ENCODE results near the gene DIDO1.
A peak's percentile ranks its signal among the peaks of the same experiment; 100 is the strongest.

Gene DIDO1

DNA sequence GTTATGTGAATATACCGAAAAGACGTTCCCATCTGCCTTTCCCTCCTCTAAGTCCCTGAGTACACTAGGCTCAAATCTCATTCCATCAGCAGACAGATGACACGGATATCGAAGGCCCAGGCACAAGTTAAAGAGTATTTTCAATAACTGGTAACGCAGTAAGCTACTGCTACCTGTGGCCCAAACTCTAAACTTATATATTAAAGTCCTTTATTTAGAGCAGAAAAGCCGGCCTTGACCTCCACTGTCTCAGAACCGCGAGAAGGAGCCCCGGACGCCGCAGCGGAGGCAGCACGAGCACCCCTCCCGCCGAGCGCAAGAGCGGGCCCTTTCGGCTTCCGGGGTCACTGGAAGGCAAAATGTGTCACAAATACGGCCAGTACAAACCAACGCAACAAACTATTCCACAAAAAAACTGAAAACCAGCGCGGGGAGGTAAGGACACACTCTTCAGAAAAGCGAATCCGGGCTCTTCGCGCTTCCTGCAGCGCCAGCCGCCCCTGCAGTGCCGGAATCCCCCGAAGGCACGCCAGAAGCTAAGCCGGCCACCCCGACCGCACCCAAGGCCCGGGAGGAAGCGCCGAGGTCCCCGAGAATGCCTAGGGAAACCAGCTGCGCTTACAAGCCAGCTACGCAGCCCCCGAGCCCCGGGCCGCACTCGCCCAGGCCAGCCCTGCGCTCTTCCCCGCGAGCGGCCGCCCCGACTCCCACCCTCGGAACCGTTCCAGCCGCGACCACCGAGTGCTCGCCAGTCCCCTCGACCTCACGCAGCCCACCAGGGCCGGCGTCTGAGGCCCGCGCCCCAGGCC, 681 bp downstream of the DIDO1 start:
- TF ChIP-seq, protein P1, sequence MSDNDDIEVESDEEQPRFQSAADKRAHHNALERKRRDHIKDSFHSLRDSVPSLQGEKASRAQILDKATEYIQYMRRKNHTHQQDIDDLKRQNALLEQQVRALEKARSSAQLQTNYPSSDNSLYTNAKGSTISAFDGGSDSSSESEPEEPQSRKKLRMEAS (IDR thresholded peaks at IDR 0.05), result no peak
- TF ChIP-seq RAD21 (IDR thresholded peaks at IDR 0.05; ENCODE audit: low read depth), result no peak
- 0 out of 2 replicates have a peak, but pooled peaks have one; percentile 14 for TF ChIP-seq TCF12 (IDR thresholded peaks at IDR 0.05; ENCODE audit: low read depth)

DNA sequence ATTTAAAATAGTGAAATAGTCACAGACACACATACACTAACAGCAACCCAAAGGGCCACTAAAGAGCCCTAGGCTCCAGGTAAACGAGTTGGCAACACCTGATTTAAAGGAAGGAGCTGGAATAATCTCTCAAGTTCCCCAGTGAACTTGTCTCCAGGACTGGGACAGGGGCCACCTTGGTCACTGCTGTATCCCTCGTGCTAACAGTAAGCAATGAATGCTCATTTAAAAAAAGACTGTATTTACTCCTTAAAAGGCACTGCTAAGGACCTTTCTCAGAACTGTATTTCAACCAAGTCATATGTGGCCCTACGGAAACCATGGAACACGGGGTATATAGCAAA, 1.3 kb downstream of the DIDO1 start:
- no peak for TF ChIP-seq TAF1 (IDR thresholded peaks at IDR 0.05; ENCODE audit: low read depth)

DNA sequence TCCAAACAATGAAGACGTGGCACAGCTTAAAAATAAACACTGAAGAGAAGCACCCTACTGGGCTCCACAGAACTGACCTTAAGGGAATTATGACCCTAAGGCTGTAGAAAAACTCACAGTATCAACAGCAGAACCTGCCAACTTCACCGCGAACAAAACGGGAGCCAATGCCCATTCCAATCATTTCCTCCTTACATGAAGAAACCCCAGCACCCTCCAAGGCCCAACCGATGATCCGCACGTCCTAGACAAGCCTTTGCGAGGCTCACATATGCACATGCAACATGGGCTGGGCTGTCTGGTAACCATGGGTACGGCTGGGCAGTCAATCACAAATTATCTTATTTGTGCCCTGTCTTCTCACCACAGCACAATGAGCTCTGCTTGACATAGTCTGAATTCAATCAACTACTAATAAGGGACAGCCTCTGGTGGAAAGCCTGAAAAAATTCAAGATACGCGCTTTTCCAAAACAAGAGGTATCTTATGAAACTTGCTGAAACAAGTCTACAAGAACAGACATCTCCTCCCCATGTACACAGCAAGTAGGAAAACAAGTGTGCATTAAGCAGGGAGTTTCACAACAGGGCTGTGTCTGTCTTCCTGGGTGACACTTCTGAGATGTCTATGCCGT, 1.7 kb downstream of the DIDO1 start:
- TF ChIP-seq CEBPB (IDR thresholded peaks at IDR 0.05) (no peak), FOXM1 (IDR thresholded peaks at IDR 0.05; ENCODE audit: borderline replicate concordance, low read depth) (no peak), NFIC (IDR thresholded peaks at IDR 0.05) (no peak)

DNA sequence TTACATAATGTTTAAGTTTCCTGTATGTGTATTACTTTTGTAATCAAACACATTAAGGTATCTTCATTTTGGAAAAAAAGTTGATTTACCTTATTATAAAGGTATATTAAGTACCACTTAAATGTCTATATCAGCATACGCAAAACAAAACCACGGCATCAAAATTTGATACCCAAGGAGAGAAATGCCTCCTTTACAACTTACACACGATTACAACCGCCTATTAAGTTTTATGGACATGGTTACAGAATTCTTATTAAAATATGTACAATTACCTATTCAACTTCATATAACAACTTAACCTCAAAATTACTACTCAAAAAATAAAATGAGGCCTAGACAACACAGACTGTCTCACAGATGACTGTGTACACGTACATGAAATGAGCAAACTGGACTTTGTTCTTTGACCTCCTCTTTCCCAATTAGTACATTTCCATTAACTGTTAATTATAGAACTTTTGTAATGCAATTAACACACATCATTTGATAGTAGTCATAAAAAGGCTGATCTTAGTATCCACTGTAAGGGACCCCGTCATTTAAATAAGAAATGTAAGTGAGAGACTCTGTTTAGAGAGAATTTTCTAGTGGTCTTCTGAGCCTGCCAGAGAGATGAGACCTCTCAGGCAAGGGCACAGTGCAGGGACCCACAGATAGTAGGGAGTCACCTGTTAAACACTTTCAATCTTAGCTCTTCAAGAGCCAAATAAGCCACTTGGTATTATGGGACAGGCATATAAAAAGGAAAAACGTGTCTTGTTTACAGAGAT, 2.5 kb downstream of the DIDO1 start:
- TF ChIP-seq ZBTB7A (IDR thresholded peaks at IDR 0.05; ENCODE audit: low read depth), result no peak
- no peak for TF ChIP-seq EGR1 (IDR thresholded peaks at IDR 0.05)
- TF ChIP-seq YY1 (IDR thresholded peaks at IDR 0.05; ENCODE audit: low read depth), result no peak
- no peak for TF ChIP-seq EP300 (IDR thresholded peaks at IDR 0.05; ENCODE audit: borderline replicate concordance)
- no peak for TF ChIP-seq CREB1 (IDR thresholded peaks at IDR 0.05; ENCODE audit: low read depth)
- no peak for TF ChIP-seq FOXM1 (IDR thresholded peaks at IDR 0.05; ENCODE audit: borderline replicate concordance, low read depth)
- TF ChIP-seq, protein P2, sequence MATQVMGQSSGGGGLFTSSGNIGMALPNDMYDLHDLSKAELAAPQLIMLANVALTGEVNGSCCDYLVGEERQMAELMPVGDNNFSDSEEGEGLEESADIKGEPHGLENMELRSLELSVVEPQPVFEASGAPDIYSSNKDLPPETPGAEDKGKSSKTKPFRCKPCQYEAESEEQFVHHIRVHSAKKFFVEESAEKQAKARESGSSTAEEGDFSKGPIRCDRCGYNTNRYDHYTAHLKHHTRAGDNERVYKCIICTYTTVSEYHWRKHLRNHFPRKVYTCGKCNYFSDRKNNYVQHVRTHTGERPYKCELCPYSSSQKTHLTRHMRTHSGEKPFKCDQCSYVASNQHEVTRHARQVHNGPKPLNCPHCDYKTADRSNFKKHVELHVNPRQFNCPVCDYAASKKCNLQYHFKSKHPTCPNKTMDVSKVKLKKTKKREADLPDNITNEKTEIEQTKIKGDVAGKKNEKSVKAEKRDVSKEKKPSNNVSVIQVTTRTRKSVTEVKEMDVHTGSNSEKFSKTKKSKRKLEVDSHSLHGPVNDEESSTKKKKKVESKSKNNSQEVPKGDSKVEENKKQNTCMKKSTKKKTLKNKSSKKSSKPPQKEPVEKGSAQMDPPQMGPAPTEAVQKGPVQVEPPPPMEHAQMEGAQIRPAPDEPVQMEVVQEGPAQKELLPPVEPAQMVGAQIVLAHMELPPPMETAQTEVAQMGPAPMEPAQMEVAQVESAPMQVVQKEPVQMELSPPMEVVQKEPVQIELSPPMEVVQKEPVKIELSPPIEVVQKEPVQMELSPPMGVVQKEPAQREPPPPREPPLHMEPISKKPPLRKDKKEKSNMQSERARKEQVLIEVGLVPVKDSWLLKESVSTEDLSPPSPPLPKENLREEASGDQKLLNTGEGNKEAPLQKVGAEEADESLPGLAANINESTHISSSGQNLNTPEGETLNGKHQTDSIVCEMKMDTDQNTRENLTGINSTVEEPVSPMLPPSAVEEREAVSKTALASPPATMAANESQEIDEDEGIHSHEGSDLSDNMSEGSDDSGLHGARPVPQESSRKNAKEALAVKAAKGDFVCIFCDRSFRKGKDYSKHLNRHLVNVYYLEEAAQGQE (IDR thresholded peaks at IDR 0.05; ENCODE audit: low read depth), result no peak
- TF ChIP-seq, protein P3, sequence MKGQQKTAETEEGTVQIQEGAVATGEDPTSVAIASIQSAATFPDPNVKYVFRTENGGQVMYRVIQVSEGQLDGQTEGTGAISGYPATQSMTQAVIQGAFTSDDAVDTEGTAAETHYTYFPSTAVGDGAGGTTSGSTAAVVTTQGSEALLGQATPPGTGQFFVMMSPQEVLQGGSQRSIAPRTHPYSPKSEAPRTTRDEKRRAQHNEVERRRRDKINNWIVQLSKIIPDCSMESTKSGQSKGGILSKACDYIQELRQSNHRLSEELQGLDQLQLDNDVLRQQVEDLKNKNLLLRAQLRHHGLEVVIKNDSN (IDR thresholded peaks at IDR 0.05), result no peak
- no peak for TF ChIP-seq TEAD4 (IDR thresholded peaks at IDR 0.05)
- TF ChIP-seq TAF1 (IDR thresholded peaks at IDR 0.05; ENCODE audit: low read depth), result no peak
- no peak for TF ChIP-seq TCF12 (IDR thresholded peaks at IDR 0.05; ENCODE audit: low read depth)
- TF ChIP-seq CEBPB (IDR thresholded peaks at IDR 0.05), result no peak
- TF ChIP-seq, protein P1 (IDR thresholded peaks at IDR 0.05), result no peak
- TF ChIP-seq NFIC (IDR thresholded peaks at IDR 0.05), result no peak
- TF ChIP-seq RAD21 (IDR thresholded peaks at IDR 0.05; ENCODE audit: low read depth), result no peak

DNA sequence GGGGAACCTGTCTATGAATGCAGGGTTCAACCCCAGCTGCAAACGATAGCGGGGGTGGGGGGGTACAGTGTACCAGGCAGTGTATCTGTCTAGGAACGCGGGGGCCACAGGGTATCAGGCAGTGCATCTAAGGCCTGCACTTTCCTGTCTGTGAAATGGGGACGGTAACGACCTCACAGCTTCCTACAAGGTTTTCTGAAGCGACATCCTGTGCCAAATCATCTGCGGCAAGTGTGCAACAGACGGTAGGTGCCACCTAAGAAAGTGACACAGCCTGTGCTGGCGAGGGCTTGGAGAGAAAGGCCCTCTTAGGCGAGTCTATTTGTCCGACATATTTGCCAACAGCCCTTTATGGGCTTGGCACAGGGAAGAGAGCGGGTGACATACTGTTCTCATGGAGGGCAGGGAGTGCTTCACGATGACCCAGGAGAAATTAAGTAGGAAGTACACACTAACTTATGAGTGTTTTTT, 3.8 kb downstream of the DIDO1 start:
- TF ChIP-seq TCF12 (IDR thresholded peaks at IDR 0.05; ENCODE audit: low read depth) (no peak), CREB1 (IDR thresholded peaks at IDR 0.05; ENCODE audit: low read depth) (no peak), RAD21 (IDR thresholded peaks at IDR 0.05; ENCODE audit: low read depth) (no peak), NFIC (IDR thresholded peaks at IDR 0.05) (no peak), TAF1 (IDR thresholded peaks at IDR 0.05; ENCODE audit: low read depth) (no peak), YY1 (IDR thresholded peaks at IDR 0.05; ENCODE audit: low read depth) (no peak), ZBTB7A (IDR thresholded peaks at IDR 0.05; ENCODE audit: low read depth) (no peak), FOXM1 (IDR thresholded peaks at IDR 0.05; ENCODE audit: borderline replicate concordance, low read depth) (no peak)
- TF ChIP-seq, protein P1 (IDR thresholded peaks at IDR 0.05), result no peak
- TF ChIP-seq, protein P2 (IDR thresholded peaks at IDR 0.05; ENCODE audit: low read depth), result no peak
- TF ChIP-seq, protein P3 (IDR thresholded peaks at IDR 0.05), result no peak

All from Ishikawa (cell line).